ENCODE data around the gene TAF15.

DNA sequence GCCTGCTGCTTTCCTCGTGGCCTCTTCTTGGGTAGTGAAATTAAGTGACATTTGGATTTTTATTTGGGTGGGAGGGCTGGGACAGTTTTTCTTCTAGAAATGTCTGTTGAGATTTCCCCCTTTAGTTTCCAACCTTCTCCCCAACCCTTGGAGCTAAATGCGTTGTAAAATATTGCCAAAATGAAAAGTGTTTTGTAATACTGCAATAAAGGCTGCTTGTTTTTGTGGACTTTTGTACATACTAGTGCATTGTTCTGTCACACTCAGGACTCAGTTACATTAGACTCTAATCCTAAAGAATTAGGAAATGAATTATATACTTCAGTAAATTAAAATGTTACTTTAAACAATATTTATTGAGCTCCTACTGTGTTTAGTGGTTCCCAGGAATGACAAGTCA lies 37.7 kb downstream of the TAF15 start:
- TF ChIP-seq, protein P1, sequence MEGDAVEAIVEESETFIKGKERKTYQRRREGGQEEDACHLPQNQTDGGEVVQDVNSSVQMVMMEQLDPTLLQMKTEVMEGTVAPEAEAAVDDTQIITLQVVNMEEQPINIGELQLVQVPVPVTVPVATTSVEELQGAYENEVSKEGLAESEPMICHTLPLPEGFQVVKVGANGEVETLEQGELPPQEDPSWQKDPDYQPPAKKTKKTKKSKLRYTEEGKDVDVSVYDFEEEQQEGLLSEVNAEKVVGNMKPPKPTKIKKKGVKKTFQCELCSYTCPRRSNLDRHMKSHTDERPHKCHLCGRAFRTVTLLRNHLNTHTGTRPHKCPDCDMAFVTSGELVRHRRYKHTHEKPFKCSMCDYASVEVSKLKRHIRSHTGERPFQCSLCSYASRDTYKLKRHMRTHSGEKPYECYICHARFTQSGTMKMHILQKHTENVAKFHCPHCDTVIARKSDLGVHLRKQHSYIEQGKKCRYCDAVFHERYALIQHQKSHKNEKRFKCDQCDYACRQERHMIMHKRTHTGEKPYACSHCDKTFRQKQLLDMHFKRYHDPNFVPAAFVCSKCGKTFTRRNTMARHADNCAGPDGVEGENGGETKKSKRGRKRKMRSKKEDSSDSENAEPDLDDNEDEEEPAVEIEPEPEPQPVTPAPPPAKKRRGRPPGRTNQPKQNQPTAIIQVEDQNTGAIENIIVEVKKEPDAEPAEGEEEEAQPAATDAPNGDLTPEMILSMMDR (conservative IDR thresholded peaks at IDR 0.05; ENCODE audit: low read length): no peak
- TF ChIP-seq EZH2phosphoT487 (IDR thresholded peaks at IDR 0.05; ENCODE audit: borderline replicate concordance): no peak

Measured in Loucy (cell line).